ENCODE data around the gene OGDHL. TPM values are rescaled to one million over a fixed set of nuclear protein-coding genes. Genes with fewer than 3 reads are reported as not detected.

Gene OGDHL
- total RNA-seq, 1 experiment from 2014 or later: 22.6 TPM

- no CpG with 5 or more reads among the region's 7 CpGs for WGBS (ENCODE audit: extremely low coverage, insufficient read length, low lambda C conversion rate)
These were observed 9.5 kb downstream of the OGDHL start for GRCh38 chr10:49752584-49752983.

More at GRCh38 chr10:49752584-49752983, 9.5 kb downstream of the OGDHL start:
- Histone ChIP-seq H2BK15ac (ENCODE audit: low read depth, low read length) (no peak overlapping the region), H3K4ac (ENCODE audit: low read depth, low read length) (no peak overlapping the region), H3K27ac (ENCODE audit: insufficient read length, low read depth, low read length) (no peak overlapping the region), H2BK12ac (ENCODE audit: insufficient read length, low read depth, low read length) (no peak overlapping the region), H4K20me1 (ENCODE audit: control insufficient read depth, insufficient read depth, insufficient read length) (no peaks in the 10 kb centered on the region), H2AK5ac (ENCODE audit: insufficient read length, low read length) (no peak overlapping the region), H4K91ac (ENCODE audit: insufficient read length, low read depth, low read length) (no peak overlapping the region), H4K5ac (ENCODE audit: insufficient read length, low read depth, low read length) (no peak overlapping the region), H3K9ac (ENCODE audit: extremely low read depth, insufficient read length, low read length) (no peak overlapping the region), H3K4me2 (ENCODE audit: insufficient read depth, insufficient read length, low read length) (no peak overlapping the region), H3K4me1 (ENCODE audit: insufficient read depth, low read length) (no peaks in the 10 kb centered on the region), H4K8ac (replicated peaks; ENCODE audit: insufficient read length, low read depth, low read length) (no peak overlapping the region), H3K23ac (ENCODE audit: insufficient read length, low read depth, low read length) (no peak overlapping the region), H3K79me1 (ENCODE audit: insufficient read depth, low read depth, low read length, poor library complexity, severe bottlenecking) (no peaks in the 10 kb centered on the region), H2BK5ac (ENCODE audit: insufficient read length, low read length) (no peak overlapping the region), H3K56ac (ENCODE audit: insufficient read length, low read depth, low read length) (no peak overlapping the region), H3K27me3 (ENCODE audit: insufficient read depth, low read length) (no peaks in the 10 kb centered on the region), H2BK120ac (ENCODE audit: low read depth, low read length, poor library complexity, severe bottlenecking) (no peak overlapping the region), H3K79me2 (ENCODE audit: insufficient read depth, low read length) (no peaks in the 10 kb centered on the region), H3T11ph (ENCODE audit: low read length) (no peak overlapping the region), H3K9me3 (ENCODE audit: control insufficient read depth, low read depth, low read length) (no peaks in the 10 kb centered on the region), H2AFZ (ENCODE audit: low read length) (no peak overlapping the region), H3K18ac (ENCODE audit: insufficient read length, low read depth, low read length) (no peak overlapping the region), H3K23me2 (ENCODE audit: insufficient read length, low read depth, low read length, poor library complexity, severe bottlenecking) (no peaks in the 10 kb centered on the region), H2BK20ac (ENCODE audit: low read depth, low read length, poor library complexity, severe bottlenecking) (no peak overlapping the region), H3K14ac (ENCODE audit: insufficient read depth, low read length) (no peak overlapping the region)
- DNase-seq: no peak
- no peak for TF ChIP-seq CTCF (conservative IDR thresholded peaks at IDR 0.05)
- Mint-ChIP-seq H3K9me3 (no peaks in the 10 kb centered on the region), H3K36me3 (ENCODE audit: insufficient read depth in 1 of 3, low read depth in 3 of 3) (peaks cover 6 to 21% (median 19%) of the 10 kb centered on the region in 3 experiments; a peak in 5 of 7 replicates), H3K27ac (no peak overlapping the region), H3K4me1 (no peaks in the 10 kb centered on the region), H3K27me3 (ENCODE audit: low read depth) (no peaks in the 10 kb centered on the region; the same call in 1 of the 2 replicates), H3K4me3 (no peak overlapping the region)

Measured in H9 (cell line).